Activated CD4-positive, alpha-beta T cell treated with anti-CD3 and anti-CD28 coated beads, Interleukin-2, amount 10 ng/mL, durations not matched to agents 7 days and 5 days (primary cell): ENCODE data around the gene ZNF428. TPM values are rescaled to one million over a fixed set of nuclear protein-coding genes. Genes with fewer than 3 reads are reported as not detected.

Experiments
- CTCF ChIA-PET: fragments of 350-600 bp; sonication (Branson Sonifier 250); formaldehyde crosslinking; loops from one replicate; lab custom pipeline; 2021; ENCODE audit warnings: antibody characterized with exemption; lab: Charles Lee
- POLR2A ChIA-PET: fragments of 350-600 bp; sonication (Branson Sonifier 250); formaldehyde crosslinking; loops from one replicate; lab custom pipeline; 2021; ENCODE audit warnings: antibody characterized with exemption; lab: Charles Lee
- DNase-seq: peaks from one replicate; pipeline ENCODE4 v3.0.0-alpha.2; 2020
- H3K27ac Mint-ChIP-seq: one replicate; pipeline ENCODE4 v1.8.0; 2021; ENCODE audit warnings: mild to moderate bottlenecking, moderate library complexity, mixed read lengths
- H3K27me3 Mint-ChIP-seq: one replicate; pipeline ENCODE4 v1.8.0; 2021; ENCODE audit warnings: mixed read lengths
- H3K36me3 Mint-ChIP-seq: one replicate; pipeline ENCODE4 v1.8.0; 2021; ENCODE audit warnings: low read depth, mixed read lengths
- H3K4me1 Mint-ChIP-seq: one replicate; pipeline ENCODE4 v1.8.0; 2021; ENCODE audit warnings: mixed read lengths
- H3K4me3 Mint-ChIP-seq: one replicate; pipeline ENCODE4 v1.8.0; 2021; ENCODE audit warnings: mild to moderate bottlenecking, moderate library complexity, mixed read lengths
- H3K9me3 Mint-ChIP-seq: one replicate; pipeline ENCODE4 v1.8.0; 2021; ENCODE audit warnings: mixed read lengths
- total RNA-seq, 2 experiments: library from RNA; stranded (reverse); gene quantifications; one replicate each; pipeline ENCODE4 v1.2.3, GENCODE V29; 2021

The ZNF428 gene
- total RNA-seq, 2 experiments from 2014 or later: 24.5 to 30.5 TPM

DNA sequence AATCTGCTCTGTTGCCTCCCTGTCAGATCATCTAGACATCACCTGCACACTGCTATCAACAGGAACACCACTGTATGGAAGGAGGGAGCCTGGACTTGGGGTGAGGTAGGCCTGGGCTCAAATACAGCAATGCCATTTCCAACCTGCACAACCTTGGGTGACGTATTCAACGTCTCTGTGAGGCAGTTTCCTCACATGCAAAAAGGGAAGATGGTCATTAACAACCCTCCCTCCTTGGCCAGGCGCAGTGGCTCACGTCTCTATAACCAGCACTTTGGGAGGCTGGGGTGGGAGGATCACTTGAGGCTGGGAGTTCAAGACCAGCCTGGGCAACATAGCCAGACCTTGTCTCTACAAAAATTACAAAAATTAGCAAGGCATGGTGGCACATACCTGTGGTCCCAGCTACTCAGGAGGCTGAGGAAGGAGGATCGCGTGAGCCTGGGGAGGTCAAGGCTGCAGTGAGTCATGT is 57.2 kb downstream of the ZNF428 start:
- DNase-seq: no peak
- CTCF ChIA-PET: interaction anchor here (0.6 to 1.0 kb wide), 2 partner anchors 13 to 32 kb away, joined by 3 to 5 read pairs; partner anchors contain the start of gene XRCC1
- POLR2A ChIA-PET: no interaction called here

GRCh38 chr19:43561139-43561970 is 58.1 kb downstream of the ZNF428 start:
- ChIA-PET CTCF (interaction anchor here (0.6 to 1.9 kb wide), 4 partner anchors 8 to 33 kb away, joined by 3 to 5 read pairs (median 5); no protein-coding TSS in a partner anchor), POLR2A (no interaction called here)
- no peak for DNase-seq
- H3K9me3 Mint-ChIP-seq: no peaks in the 10 kb centered on the region
- peak overlapping the region; percentile 97 for H3K27ac Mint-ChIP-seq
- peaks cover 46% of the 10 kb centered on the region for H3K4me1 Mint-ChIP-seq
- no peak overlapping the region for H3K4me3 Mint-ChIP-seq
- H3K36me3 Mint-ChIP-seq: peaks cover 30% of the 10 kb centered on the region
- H3K27me3 Mint-ChIP-seq: no peaks in the 10 kb centered on the region

More for the DNA sequence above, 57.2 kb downstream of the ZNF428 start:
- Mint-ChIP-seq H3K4me1 (peaks cover 49% of the 10 kb centered on the region), H3K4me3 (peak overlapping the region; percentile 62), H3K36me3 (peaks cover 32% of the 10 kb centered on the region), H3K27ac (peak overlapping the region; percentile 97), H3K27me3 (no peaks in the 10 kb centered on the region), H3K9me3 (no peaks in the 10 kb centered on the region)

GRCh38 chr19:43560687-43561086 is 58.7 kb downstream of the ZNF428 start:
- ChIA-PET CTCF (interaction anchor here (0.7 to 1.9 kb wide), 3 partner anchors 9 to 270 kb away, joined by 5 read pairs; no protein-coding TSS in a partner anchor), POLR2A (interaction anchor here (0.7 kb wide), 1 partner anchor 1650 kb away, joined by 6 read pairs; no protein-coding TSS in a partner anchor)
- Mint-ChIP-seq H3K4me3 (no peak overlapping the region), H3K9me3 (no peaks in the 10 kb centered on the region), H3K36me3 (peaks cover 30% of the 10 kb centered on the region), H3K4me1 (peaks cover 48% of the 10 kb centered on the region), H3K27me3 (no peaks in the 10 kb centered on the region), H3K27ac (no peak overlapping the region)
- DNase-seq: no peak

Other genes starting within 250 kb of the ZNF428 start
- gene TEX101, start 204.7 kb downstream of the ZNF428 start, total RNA-seq: not detected
- gene LYPD3, start 154.0 kb downstream of the ZNF428 start, total RNA-seq: under 1 TPM; 0.73 to 0.84 TPM
- 10 to 100 TPM; 11.9 to 18.6 TPM for gene PHLDB3, start 114.9 kb downstream of the ZNF428 start, total RNA-seq
- gene ETHE1, start 92.4 kb downstream of the ZNF428 start, total RNA-seq: 10 to 100 TPM; 66.8 to 73.7 TPM
- gene ZNF575, start 86.4 kb downstream of the ZNF428 start, total RNA-seq: 1 to 10 TPM; 6.2 to 6.3 TPM
- 10 to 100 TPM; 41.2 to 42.6 TPM for gene XRCC1, start 44.1 kb downstream of the ZNF428 start, total RNA-seq
- gene PINLYP, start 43.8 kb downstream of the ZNF428 start, total RNA-seq: 1 to 10 TPM; 4.1 to 5.0 TPM
- 1 to 10 TPM; 9.0 to 9.7 TPM for gene IRGQ, start 23.5 kb downstream of the ZNF428 start, total RNA-seq
- gene ZNF576, start 23.0 kb downstream of the ZNF428 start, total RNA-seq: 10 to 100 TPM; 14.1 to 14.9 TPM
- gene SRRM5, start 7.5 kb downstream of the ZNF428 start, total RNA-seq: under 1 TPM; 0.50 to 0.79 TPM
- under 1 TPM; 0.12 to 0.20 TPM for gene CADM4, start 20.2 kb upstream of the ZNF428 start, total RNA-seq
- gene PLAUR, start 50.5 kb upstream of the ZNF428 start, total RNA-seq: 10 to 100 TPM; 10.3 TPM
- not detected for gene IRGC, start 96.4 kb upstream of the ZNF428 start, total RNA-seq
- 10 to 100 TPM; 69.1 to 71.0 TPM for gene SMG9, start 135.3 kb upstream of the ZNF428 start, total RNA-seq
- 10 to 100 TPM; 31.9 to 34.5 TPM for gene KCNN4, start 161.3 kb upstream of the ZNF428 start, total RNA-seq
- gene LYPD5, start 182.8 kb upstream of the ZNF428 start, total RNA-seq: under 1 TPM; 0.62 to 0.79 TPM
- gene ZNF283, start 207.7 kb upstream of the ZNF428 start, total RNA-seq: 1 to 10 TPM; 6.1 to 7.4 TPM